MM.1S (cell line): ENCODE data around the gene FRMD4B.

Experiments used
- DNase-seq: peaks from one replicate; pipeline ENCODE4 v3.0.0-alpha.2; 2015
- H2AFZ ChIP-seq: fragments of 300-600 bp; sonication (generic); 2 replicates; pipeline ENCODE4 v1.6.0; 2016; ENCODE audit warnings: antibody characterized with exemption, low read length
- H3F3A ChIP-seq: fragments of 300-600 bp; sonication (generic); 2 replicates; pipeline ENCODE4 v1.6.1; 2016; ENCODE audit warnings: mild to moderate bottlenecking, antibody characterized with exemption, low read length, moderate library complexity, mixed read lengths; ENCODE audit not compliant: insufficient read depth
- H3K27ac ChIP-seq: fragments of 300-600 bp; sonication (generic); 2 replicates; pipeline ENCODE4 v1.5.1; 2016; ENCODE audit warnings: mild to moderate bottlenecking, low read length
- H3K27me3 ChIP-seq: fragments of 300-600 bp; sonication (generic); replicated peaks from 2 replicates; pipeline ENCODE4 v1.6.0; 2016; ENCODE audit warnings: low read length; ENCODE audit not compliant: insufficient read depth
- H3K36me3 ChIP-seq: fragments of 300-600 bp; sonication (generic); replicated peaks from 2 replicates; pipeline ENCODE4 v1.6.1; 2016; ENCODE audit warnings: mild to moderate bottlenecking, low read length, mixed read lengths; ENCODE audit not compliant: insufficient read depth
- H3K4me1 ChIP-seq: fragments of 300-600 bp; sonication (generic); 2 replicates; pipeline ENCODE4 v1.6.1; 2016; ENCODE audit warnings: low read length, mixed read lengths
- H3K4me2 ChIP-seq: fragments of 300-600 bp; sonication (generic); 2 replicates; pipeline ENCODE4 v1.6.0; 2016; ENCODE audit warnings: low read depth, low read length
- H3K4me3 ChIP-seq: fragments of 300-600 bp; sonication (generic); 2 replicates; pipeline ENCODE4 v1.5.1; 2016; ENCODE audit warnings: low read length, mixed read lengths
- H3K79me2 ChIP-seq: fragments of 300-600 bp; sonication (generic); 2 replicates; pipeline ENCODE4 v1.6.1; 2016; ENCODE audit warnings: mixed run types, low read length, mixed read lengths
- H3K9ac ChIP-seq: fragments of 300-600 bp; sonication (generic); 2 replicates; pipeline ENCODE4 v1.6.1; 2016; ENCODE audit warnings: low read length, mixed read lengths
- H3K9me2 ChIP-seq: fragments of 300-600 bp; sonication (generic); replicated peaks from 2 replicates; pipeline ENCODE4 v1.6.1; 2016; ENCODE audit warnings: mild to moderate bottlenecking, low read length, mixed read lengths; ENCODE audit not compliant: insufficient read depth
- H3K9me3 ChIP-seq: fragments of 300-600 bp; sonication (generic); replicated peaks from 2 replicates; pipeline ENCODE4 v1.6.1; 2016; ENCODE audit warnings: mild to moderate bottlenecking, low read length, mixed read lengths; ENCODE audit not compliant: insufficient read depth
- H4K20me1 ChIP-seq: fragments of 300-600 bp; sonication (generic); 2 replicates; pipeline ENCODE4 v1.6.1; 2016; ENCODE audit warnings: mild to moderate bottlenecking, low read length, moderate library complexity, mixed read lengths; ENCODE audit not compliant: insufficient read depth
- EZH2 ChIP-seq: fragments of 300-600 bp; sonication (generic); optimal IDR thresholded peaks from 2 replicates; pipeline ENCODE3; 2017; ENCODE audit warnings: low read depth, mild to moderate bottlenecking, antibody characterized with exemption, low read length, mixed read lengths
- EZH2phosphoT487 ChIP-seq: fragments of 300-600 bp; sonication (generic); IDR thresholded peaks from 2 replicates; pipeline ENCODE4 v1.6.1; 2018; ENCODE audit warnings: antibody characterized with exemption, low read length
- TF ChIP-seq, protein P1 (sequence below): fragments of 300-600 bp; sonication (generic); IDR thresholded peaks from 2 replicates; pipeline ENCODE4 v1.5.1; 2016; ENCODE audit warnings: antibody characterized with exemption, low read length, mixed read lengths

The FRMD4B gene

GRCh38 chr3:69294014-69294766 is 91.7 kb downstream of the FRMD4B start:
- Histone ChIP-seq H3K4me3 (no peak overlapping the region), H3K27me3 (peaks cover 13% of the 10 kb centered on the region; the same call in 1 of the 2 replicates), H3K9ac (no peak overlapping the region), H3K79me2 (no peaks in the 10 kb centered on the region), H3K4me1 (peaks cover 1% of the 10 kb centered on the region; the same call in 1 of the 2 replicates), H3K36me3 (no peaks in the 10 kb centered on the region), H3K4me2 (no peak overlapping the region), H3K27ac (no peak overlapping the region), H2AFZ (no peak overlapping the region), H3F3A (no peaks in the 10 kb centered on the region), H3K9me2 (no peaks in the 10 kb centered on the region), H3K9me3 (no peaks in the 10 kb centered on the region), H4K20me1 (no peaks in the 10 kb centered on the region)
- no peak for DNase-seq
- TF ChIP-seq, protein P1, sequence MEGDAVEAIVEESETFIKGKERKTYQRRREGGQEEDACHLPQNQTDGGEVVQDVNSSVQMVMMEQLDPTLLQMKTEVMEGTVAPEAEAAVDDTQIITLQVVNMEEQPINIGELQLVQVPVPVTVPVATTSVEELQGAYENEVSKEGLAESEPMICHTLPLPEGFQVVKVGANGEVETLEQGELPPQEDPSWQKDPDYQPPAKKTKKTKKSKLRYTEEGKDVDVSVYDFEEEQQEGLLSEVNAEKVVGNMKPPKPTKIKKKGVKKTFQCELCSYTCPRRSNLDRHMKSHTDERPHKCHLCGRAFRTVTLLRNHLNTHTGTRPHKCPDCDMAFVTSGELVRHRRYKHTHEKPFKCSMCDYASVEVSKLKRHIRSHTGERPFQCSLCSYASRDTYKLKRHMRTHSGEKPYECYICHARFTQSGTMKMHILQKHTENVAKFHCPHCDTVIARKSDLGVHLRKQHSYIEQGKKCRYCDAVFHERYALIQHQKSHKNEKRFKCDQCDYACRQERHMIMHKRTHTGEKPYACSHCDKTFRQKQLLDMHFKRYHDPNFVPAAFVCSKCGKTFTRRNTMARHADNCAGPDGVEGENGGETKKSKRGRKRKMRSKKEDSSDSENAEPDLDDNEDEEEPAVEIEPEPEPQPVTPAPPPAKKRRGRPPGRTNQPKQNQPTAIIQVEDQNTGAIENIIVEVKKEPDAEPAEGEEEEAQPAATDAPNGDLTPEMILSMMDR: no peak
- TF ChIP-seq EZH2phosphoT487 (no peak), EZH2 (no peak)

- H3K4me3 ChIP-seq: no peak overlapping the region
- no peak for DNase-seq
- no peaks in the 10 kb centered on the region for H3K9me3 ChIP-seq
- H2AFZ ChIP-seq: no peak overlapping the region
- H3K27ac ChIP-seq: no peak overlapping the region
- H3K9me2 ChIP-seq: no peaks in the 10 kb centered on the region
- H3F3A ChIP-seq: peaks cover 10% of the 10 kb centered on the region
- no peaks in the 10 kb centered on the region for H4K20me1 ChIP-seq
- H3K36me3 ChIP-seq: no peaks in the 10 kb centered on the region
- TF ChIP-seq EZH2phosphoT487 (no peak), EZH2 (no peak)
- TF ChIP-seq, protein P1: no peak
- no peak overlapping the region for H3K9ac ChIP-seq
- H3K4me2 ChIP-seq: no peak overlapping the region
- H3K79me2 ChIP-seq: no peaks in the 10 kb centered on the region
- H3K27me3 ChIP-seq: peaks cover 13% of the 10 kb centered on the region; the same call in 1 of the 2 replicates
- H3K4me1 ChIP-seq: peaks cover 13% of the 10 kb centered on the region
Measured at GRCh38 chr3:69292959-69293574, 92.8 kb downstream of the FRMD4B start.

GRCh38 chr3:69292185-69292584 is 93.7 kb downstream of the FRMD4B start:
- Histone ChIP-seq H2AFZ (no peak overlapping the region), H3K4me2 (no peak overlapping the region), H4K20me1 (no peaks in the 10 kb centered on the region), H3K27me3 (peaks cover 13% of the 10 kb centered on the region; the same call in 1 of the 2 replicates), H3K27ac (no peak overlapping the region), H3K9me2 (no peaks in the 10 kb centered on the region), H3K9me3 (no peaks in the 10 kb centered on the region), H3K79me2 (no peaks in the 10 kb centered on the region), H3K36me3 (no peaks in the 10 kb centered on the region), H3K4me1 (peaks cover 22% of the 10 kb centered on the region), H3K4me3 (no peak overlapping the region), H3K9ac (no peak overlapping the region), H3F3A (peaks cover 18% of the 10 kb centered on the region)
- no peak for DNase-seq
- TF ChIP-seq EZH2 (no peak), EZH2phosphoT487 (no peak)
- TF ChIP-seq, protein P1: no peak
